Measurements from ENCODE around the gene FBXO33. TPM values are rescaled to one million over a fixed set of nuclear protein-coding genes. Genes with fewer than 3 reads are reported as not detected.
"Not testable (repeated sequence)": the region's sequence is repeated elsewhere in the genome, so short reads cannot be mapped to it uniquely, and the experiment has no call there.

Gene FBXO33
- polyA plus RNA-seq, 3 donors: 10.3 to 12.6 (median 11.8) TPM

GRCh38 chr14:39383741-39384140 is 48.5 kb downstream of the FBXO33 start:
- DNase-seq (ENCODE audit: extremely low read depth in 1 of 11, low read depth in 9 of 11, low spot score in 4 of 11): no peak

GRCh38 chr14:39383026-39383660 is 49.1 kb downstream of the FBXO33 start:
- DNase-seq (ENCODE audit: extremely low read depth in 1 of 11, low read depth in 9 of 11, low spot score in 4 of 11): no peak

- DNase-seq (ENCODE audit: extremely low read depth in 1 of 11, low read depth in 9 of 11, low spot score in 4 of 11): no peak
Observed at GRCh38 chr14:39382463-39382862, 49.8 kb downstream of the FBXO33 start.

- peak in 7 of 11 donors; percentile 7 to 28 (median 15) for DNase-seq (ENCODE audit: extremely low read depth in 1 of 11, low read depth in 9 of 11, low spot score in 4 of 11)
Observed at GRCh38 chr14:39381366-39381765, 50.9 kb downstream of the FBXO33 start.

- DNase-seq (ENCODE audit: extremely low read depth in 1 of 11, low read depth in 9 of 11, low spot score in 4 of 11): no peak
Observed at GRCh38 chr14:39376667-39377403, 55.4 kb downstream of the FBXO33 start.

- no peak for DNase-seq (ENCODE audit: extremely low read depth in 1 of 11, low read depth in 9 of 11, low spot score in 4 of 11)
Observed at GRCh38 chr14:39374851-39375250, 57.4 kb downstream of the FBXO33 start.

- no peak for DNase-seq (ENCODE audit: extremely low read depth in 1 of 11, low read depth in 9 of 11, low spot score in 4 of 11)
Observed at GRCh38 chr14:39372656-39373055, 59.6 kb downstream of the FBXO33 start.

GRCh38 chr14:39370415-39370814 is 61.8 kb downstream of the FBXO33 start:
- no peak for DNase-seq (ENCODE audit: extremely low read depth in 1 of 11, low read depth in 9 of 11, low spot score in 4 of 11)

- DNase-seq (ENCODE audit: extremely low read depth in 1 of 11, low read depth in 9 of 11, low spot score in 4 of 11): no peak
Observed at GRCh38 chr14:39369029-39369428, 63.2 kb downstream of the FBXO33 start.

- peak in 10 of 11 donors; percentile 27 to 69 (median 46) for DNase-seq (ENCODE audit: extremely low read depth in 1 of 11, low read depth in 9 of 11, low spot score in 4 of 11)
Observed at GRCh38 chr14:39368261-39368959, 63.8 kb downstream of the FBXO33 start.

- no peak for DNase-seq (ENCODE audit: extremely low read depth in 1 of 11, low read depth in 9 of 11, low spot score in 4 of 11)
Observed at GRCh38 chr14:39367387-39367751, 64.9 kb downstream of the FBXO33 start.

- no peak for DNase-seq (ENCODE audit: extremely low read depth in 1 of 11, low read depth in 9 of 11, low spot score in 4 of 11)
Observed at GRCh38 chr14:39366460-39367386, 65.5 kb downstream of the FBXO33 start.

GRCh38 chr14:39365354-39365753 is 66.9 kb downstream of the FBXO33 start:
- no peak for DNase-seq (ENCODE audit: extremely low read depth in 1 of 11, low read depth in 9 of 11, low spot score in 4 of 11)

GRCh38 chr14:39364509-39364908 is 67.7 kb downstream of the FBXO33 start:
- no peak for DNase-seq (ENCODE audit: extremely low read depth in 1 of 11, low read depth in 9 of 11, low spot score in 4 of 11)

GRCh38 chr14:39361556-39361955 is 70.7 kb downstream of the FBXO33 start:
- DNase-seq (ENCODE audit: extremely low read depth in 1 of 11, low read depth in 9 of 11, low spot score in 4 of 11): not testable (repeated sequence)

GRCh38 chr14:39360316-39360715 is 71.9 kb downstream of the FBXO33 start:
- no peak for DNase-seq (ENCODE audit: extremely low read depth in 1 of 11, low read depth in 9 of 11, low spot score in 4 of 11)

GRCh38 chr14:39359069-39359468 is 73.2 kb downstream of the FBXO33 start:
- DNase-seq (ENCODE audit: extremely low read depth in 1 of 11, low read depth in 9 of 11, low spot score in 4 of 11): not testable (repeated sequence)

GRCh38 chr14:39351708-39352107 is 80.5 kb downstream of the FBXO33 start:
- DNase-seq (ENCODE audit: extremely low read depth in 1 of 11, low read depth in 9 of 11, low spot score in 4 of 11): no peak

- DNase-seq (ENCODE audit: extremely low read depth in 1 of 11, low read depth in 9 of 11, low spot score in 4 of 11): no peak
Observed at GRCh38 chr14:39350866-39351265, 81.4 kb downstream of the FBXO33 start.
